Measurements from ENCODE around the gene HDDC2.

Gene HDDC2

GRCh38 chr6:125279961-125280360, 21.8 kb downstream of the HDDC2 start:
- TF ChIP-seq CTCF (IDR thresholded peaks at IDR 0.05; ENCODE audit: extremely low read depth, missing control alignments): no peak

GRCh38 chr6:125277838-125278237, 23.9 kb downstream of the HDDC2 start:
- no peak for DNase-seq (ENCODE audit: low spot score)
- no peak for TF ChIP-seq CTCF (IDR thresholded peaks at IDR 0.05; ENCODE audit: extremely low read depth, missing control alignments)

More at GRCh38 chr6:125279961-125280360, 21.8 kb downstream of the HDDC2 start:
- DNase-seq (ENCODE audit: low spot score): no peak

GRCh38 chr6:125275779-125276178, 26.0 kb downstream of the HDDC2 start:
- TF ChIP-seq CTCF (IDR thresholded peaks at IDR 0.05; ENCODE audit: extremely low read depth, missing control alignments): no peak
- DNase-seq (ENCODE audit: low spot score): no peak

- TF ChIP-seq CTCF (IDR thresholded peaks at IDR 0.05; ENCODE audit: extremely low read depth, missing control alignments): no peak
- no peak for DNase-seq (ENCODE audit: low spot score)
Observed at GRCh38 chr6:125274935-125275334, 26.8 kb downstream of the HDDC2 start.

- no peak for DNase-seq (ENCODE audit: low spot score)
- TF ChIP-seq CTCF (IDR thresholded peaks at IDR 0.05; ENCODE audit: extremely low read depth, missing control alignments): no peak
Observed at GRCh38 chr6:125273965-125274364, 27.8 kb downstream of the HDDC2 start.

GRCh38 chr6:125273251-125273650, 28.5 kb downstream of the HDDC2 start:
- DNase-seq (ENCODE audit: low spot score): no peak
- TF ChIP-seq CTCF (IDR thresholded peaks at IDR 0.05; ENCODE audit: extremely low read depth, missing control alignments): no peak

- TF ChIP-seq CTCF (IDR thresholded peaks at IDR 0.05; ENCODE audit: extremely low read depth, missing control alignments): no peak
- DNase-seq (ENCODE audit: low spot score): no peak
Observed at GRCh38 chr6:125271486-125272159, 30.1 kb downstream of the HDDC2 start.

All from GM20000 (cell line).